ENCODE measurements around the gene CCDC77.

The CCDC77 gene

GRCh38 chr12:482061-482460 is 80.6 kb downstream of the CCDC77 start:
- no peak for DNase-seq

- no peak for DNase-seq
These were observed 82.7 kb downstream of the CCDC77 start for GRCh38 chr12:484096-484495.

DNA sequence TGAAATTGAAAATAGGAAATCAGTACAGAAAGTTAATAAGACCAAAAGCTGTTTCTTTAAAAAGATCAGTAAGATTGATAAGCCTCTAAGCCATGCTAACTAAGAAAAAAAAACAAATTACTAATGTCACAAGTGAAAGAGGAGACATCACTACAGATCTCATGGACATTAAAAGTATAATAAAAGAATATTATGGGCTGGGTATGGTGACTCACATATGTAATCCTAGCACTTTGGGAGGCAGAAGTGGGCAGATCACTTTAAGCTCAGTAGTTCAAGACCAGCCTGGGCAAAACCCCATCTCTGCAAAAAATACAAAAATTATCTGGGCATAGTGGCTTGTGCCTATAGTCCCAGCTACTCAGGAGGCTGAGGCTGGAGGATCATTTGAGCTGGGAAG is 88.8 kb downstream of the CCDC77 start:
- no peak for DNase-seq
